SK-N-SH (cell line): ENCODE data around the gene SEZ6L. TPM values are rescaled to one million over a fixed set of nuclear protein-coding genes. Genes with fewer than 3 reads are reported as not detected.

Experiments used
- CTCF ChIA-PET: fragments of 300-600, 350-600 bp; formaldehyde crosslinking; extraction: SDS; loops from one replicate; lab custom pipeline; 2021; lab: Yijun Ruan, JAX
- POLR2A ChIA-PET: fragments of 350-600 bp; sonication (Branson Sonifier 250); formaldehyde crosslinking; extraction: SDS; loops from one replicate; lab custom pipeline; 2020; ENCODE audit warnings: antibody characterized with exemption, inconsistent platforms; lab: Yijun Ruan, JAX
- DNase-seq: peaks from one replicate; pipeline ENCODE4 v3.0.0; 2012
- H2AFZ ChIP-seq: fragments of 200-600 bp; sonication (generic); 2 replicates; pipeline ENCODE4 v1.8.1; 2016; ENCODE audit warnings: antibody characterized with exemption, mild to moderate bottlenecking, low read depth
- H3F3A ChIP-seq: fragments of 200-600 bp; sonication (generic); replicated peaks from 2 replicates; pipeline ENCODE3; 2016; ENCODE audit warnings: antibody characterized with exemption, mild to moderate bottlenecking; ENCODE audit not compliant: insufficient read depth
- H3K27ac ChIP-seq, 2 experiments: fragments of 200-500 bp in 1 of 2; fragments of 200-600 bp in 1 of 2; sonication (Bioruptor generic) in 1 of 2; sonication (generic), shearing (Covaris generic) in 1 of 2; 2 replicates each; pipeline versions ENCODE4 v1.5.1 to v1.6.1; 2014 to 2016; ENCODE audit warnings: low read depth in 2 of 2, inconsistent platforms in 1 of 2, low read length in 1 of 2, mild to moderate bottlenecking in 1 of 2, mixed read lengths in 1 of 2
- H3K27me3 ChIP-seq: fragments of 200-600 bp; sonication (generic), shearing (Covaris generic); 2 replicates; pipeline ENCODE4 v1.6.1; 2016; ENCODE audit warnings: mixed run types; ENCODE audit not compliant: insufficient read depth
- H3K36me3 ChIP-seq, 2 experiments: fragments of 200-500 bp in 1 of 2; fragments of 200-600 bp in 1 of 2; sonication (Bioruptor generic) in 1 of 2; sonication (generic) in 1 of 2; replicated peaks in 1 of 2; 2 replicates each; pipeline versions ENCODE3 to v1.5.1; 2014 to 2016; ENCODE audit warnings: low read length in 1 of 2, mild to moderate bottlenecking in 1 of 2; ENCODE audit not compliant: insufficient read depth in 2 of 2, control insufficient read depth in 1 of 2
- H3K4me1 ChIP-seq, 2 experiments: fragments of 200-500 bp in 1 of 2; fragments of 200-600 bp in 1 of 2; sonication (Bioruptor generic) in 1 of 2; sonication (generic), shearing (Covaris generic) in 1 of 2; 2 replicates each; pipeline versions ENCODE4 v1.5.1 to v1.6.1; 2014 to 2016; ENCODE audit warnings: low read depth in 1 of 2, low read length in 1 of 2, mixed run types in 1 of 2; ENCODE audit not compliant: insufficient read depth in 2 of 2, control insufficient read depth in 1 of 2
- H3K4me2 ChIP-seq: fragments of 200-600 bp; sonication (generic), shearing (Covaris generic); 2 replicates; pipeline ENCODE4 v1.6.1; 2017; ENCODE audit warnings: mixed run types
- H3K4me3 ChIP-seq, 2 experiments: fragments of 200-500 bp in 1 of 2; fragments of 200-600 bp in 1 of 2; sonication (Bioruptor generic) in 1 of 2; sonication (generic), shearing (Covaris generic) in 1 of 2; 2 replicates each; pipeline versions ENCODE4 v1.5.1 to v1.8.1; 2014 to 2016; ENCODE audit warnings: low read depth in 2 of 2, inconsistent platforms in 1 of 2, low read length in 1 of 2, mild to moderate bottlenecking in 1 of 2, mixed read lengths in 1 of 2, moderate library complexity in 1 of 2
- H3K79me2 ChIP-seq: fragments of 200-600 bp; sonication (generic); 2 replicates; pipeline ENCODE4 v1.8.1; 2017; ENCODE audit warnings: mild to moderate bottlenecking; ENCODE audit not compliant: insufficient read depth
- H3K9ac ChIP-seq: fragments of 200-600 bp; sonication (generic); 2 replicates; pipeline ENCODE4 v1.6.1; 2017; ENCODE audit warnings: mixed run types
- H3K9me2 ChIP-seq: fragments of 200-600 bp; sonication (generic); 2 replicates; pipeline ENCODE4 v1.6.1; 2017; ENCODE audit warnings: mixed run types
- H3K9me3 ChIP-seq: fragments of 200-600 bp; sonication (generic); 2 replicates; pipeline ENCODE4 v1.6.1; 2017; ENCODE audit warnings: mixed run types, mild to moderate bottlenecking, moderate library complexity
- H4K20me1 ChIP-seq: fragments of 200-600 bp; sonication (generic); 2 replicates; pipeline ENCODE4 v1.6.1; 2017; ENCODE audit warnings: mild to moderate bottlenecking, mixed run types; ENCODE audit not compliant: insufficient read depth
- CHD2 ChIP-seq: fragments of 150-350 bp; IDR thresholded peaks from 2 replicates; pipeline ENCODE4 v1.6.1; 2018; ENCODE audit warnings: low read length; ENCODE audit not compliant: partially characterized antibody
- EP300 ChIP-seq, 2 experiments: IDR thresholded peaks; 2 replicates each; pipeline versions ENCODE4 v1.4.0 to v1.6.1; 2012; ENCODE audit warnings: borderline replicate concordance in 1 of 2, low read depth in 1 of 2, low read length in 1 of 2
- FOSL2 ChIP-seq: IDR thresholded peaks from 2 replicates; pipeline ENCODE4 v1.4.0; 2012; ENCODE audit warnings: low read depth, mild to moderate bottlenecking, moderate library complexity, borderline replicate concordance
- GATA2 ChIP-seq: sonication (generic); formaldehyde crosslinking; IDR thresholded peaks from 2 replicates; pipeline ENCODE4 v1.5.0; 2020; ENCODE audit warnings: mild to moderate bottlenecking, missing genetic modification reagents
- NFIC ChIP-seq: IDR thresholded peaks from 2 replicates; pipeline ENCODE4 v1.4.0; 2012; ENCODE audit warnings: borderline replicate concordance
- POLR2AphosphoS5 ChIP-seq: IDR thresholded peaks from 2 replicates; pipeline ENCODE4 v1.6.1; 2012; ENCODE audit warnings: low read depth, low read length
- REST ChIP-seq: IDR thresholded peaks from 2 replicates; pipeline ENCODE4 v1.6.1; 2012; ENCODE audit warnings: mild to moderate bottlenecking, low read depth, low read length, moderate library complexity
- RFX5 ChIP-seq: IDR thresholded peaks from 2 replicates; pipeline ENCODE4 v1.6.1; 2012; ENCODE audit warnings: mild to moderate bottlenecking, improper control_type of control experiment, low read length
- SMC3 ChIP-seq: IDR thresholded peaks from 2 replicates; pipeline ENCODE4 v1.6.1; 2012; ENCODE audit warnings: low read depth, low read length, improper control_type of control experiment
- TAF1 ChIP-seq: IDR thresholded peaks from 2 replicates; pipeline ENCODE4 v1.6.1; 2012; ENCODE audit warnings: low read depth, mild to moderate bottlenecking, low read length, moderate library complexity, borderline replicate concordance
- USF1 ChIP-seq: IDR thresholded peaks from 2 replicates; pipeline ENCODE4 v1.4.0; 2012; ENCODE audit warnings: low read depth, borderline replicate concordance
- WGBS: methylation state at CpG from one replicate; pipeline ENCODE4 v1.1.6; 2017; ENCODE audit warnings: low lambda C conversion rate; 5-methylcytosine and 5-hydroxymethylcytosine counted together
- polyA plus RNA-seq, 3 experiments: library from polyadenylated mRNA; depleted of rRNA; stranded (reverse); fragments of >200 nt; gene quantifications; 2 replicates each; pipeline ENCODE4 v1.2.3, GENCODE V29; 2012
- TF ChIP-seq, protein P1 (sequence below): IDR thresholded peaks from 2 replicates; pipeline ENCODE4 v1.4.0; 2012; ENCODE audit warnings: low read depth

Gene SEZ6L
- polyA plus RNA-seq, 1 of the 3 experiments (the other 2 are of a cell fraction) = 0.10 TPM

GRCh38 chr22:26194313-26194712 is 25.1 kb downstream of the SEZ6L start:
- no peaks in the 10 kb centered on the region for H3F3A ChIP-seq
- CTCF ChIA-PET = interaction anchor here (1.0 to 1.9 kb wide), 2 partner anchors 21 to 137 kb away, joined by 4 to 9 read pairs; no protein-coding TSS in a partner anchor
- no peak overlapping the region for H3K9ac ChIP-seq
- no peaks in the 10 kb centered on the region for H3K4me1 ChIP-seq
- H3K4me2 ChIP-seq = no peak overlapping the region
- POLR2A ChIA-PET = no interaction called here
- TF ChIP-seq SMC3 = no peak
- no peak for TF ChIP-seq FOSL2
- TF ChIP-seq RFX5 = no peak
- no peak for TF ChIP-seq EP300 (IDR thresholded peaks at IDR 0.05; ENCODE audit: borderline replicate concordance in 1 of 2, low read depth in 1 of 2, low read length in 1 of 2)
- no peak for DNase-seq
- H3K4me3 ChIP-seq = no peak overlapping the region
- H3K27me3 ChIP-seq = no peaks in the 10 kb centered on the region
- no peaks in the 10 kb centered on the region for H4K20me1 ChIP-seq
- H3K27ac ChIP-seq = no peak overlapping the region
- H3K79me2 ChIP-seq = no peaks in the 10 kb centered on the region
- no peaks in the 10 kb centered on the region for H3K36me3 ChIP-seq
- H3K9me3 ChIP-seq = no peaks in the 10 kb centered on the region
- 18% methylated on average over 3 of the region's 3 CpGs for WGBS
- no peaks in the 10 kb centered on the region for H3K9me2 ChIP-seq
- no peak overlapping the region for H2AFZ ChIP-seq

- no peak for DNase-seq
- 10% methylated on average over 2 of the region's 2 CpGs for WGBS
- Histone ChIP-seq H3K79me2 (no peaks in the 10 kb centered on the region), H3F3A (no peaks in the 10 kb centered on the region), H3K27ac (no peak overlapping the region), H2AFZ (no peak overlapping the region), H3K4me1 (no peaks in the 10 kb centered on the region), H3K27me3 (no peaks in the 10 kb centered on the region), H3K9me2 (no peaks in the 10 kb centered on the region), H4K20me1 (no peaks in the 10 kb centered on the region), H3K4me2 (no peak overlapping the region), H3K9me3 (no peaks in the 10 kb centered on the region), H3K9ac (no peak overlapping the region), H3K4me3 (no peak overlapping the region), H3K36me3 (no peaks in the 10 kb centered on the region)
- ChIA-PET POLR2A (no interaction called here), CTCF (interaction anchor here (1.0 to 1.9 kb wide), 2 partner anchors 22 to 137 kb away, joined by 4 to 9 read pairs; no protein-coding TSS in a partner anchor)
- TF ChIP-seq GATA2 (CRISPR knock-in tag) = no peak
- TF ChIP-seq REST = no peak
- TF ChIP-seq POLR2AphosphoS5 = no peak
- TF ChIP-seq TAF1 = no peak
- TF ChIP-seq, protein P1, sequence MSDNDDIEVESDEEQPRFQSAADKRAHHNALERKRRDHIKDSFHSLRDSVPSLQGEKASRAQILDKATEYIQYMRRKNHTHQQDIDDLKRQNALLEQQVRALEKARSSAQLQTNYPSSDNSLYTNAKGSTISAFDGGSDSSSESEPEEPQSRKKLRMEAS = no peak
- TF ChIP-seq NFIC = no peak
- TF ChIP-seq USF1 = no peak
- TF ChIP-seq CHD2 = no peak
Measured at GRCh38 chr22:26194877-26195276, 25.6 kb downstream of the SEZ6L start.
